Measurements from ENCODE around the gene CCDC33.

The CCDC33 gene

DNA sequence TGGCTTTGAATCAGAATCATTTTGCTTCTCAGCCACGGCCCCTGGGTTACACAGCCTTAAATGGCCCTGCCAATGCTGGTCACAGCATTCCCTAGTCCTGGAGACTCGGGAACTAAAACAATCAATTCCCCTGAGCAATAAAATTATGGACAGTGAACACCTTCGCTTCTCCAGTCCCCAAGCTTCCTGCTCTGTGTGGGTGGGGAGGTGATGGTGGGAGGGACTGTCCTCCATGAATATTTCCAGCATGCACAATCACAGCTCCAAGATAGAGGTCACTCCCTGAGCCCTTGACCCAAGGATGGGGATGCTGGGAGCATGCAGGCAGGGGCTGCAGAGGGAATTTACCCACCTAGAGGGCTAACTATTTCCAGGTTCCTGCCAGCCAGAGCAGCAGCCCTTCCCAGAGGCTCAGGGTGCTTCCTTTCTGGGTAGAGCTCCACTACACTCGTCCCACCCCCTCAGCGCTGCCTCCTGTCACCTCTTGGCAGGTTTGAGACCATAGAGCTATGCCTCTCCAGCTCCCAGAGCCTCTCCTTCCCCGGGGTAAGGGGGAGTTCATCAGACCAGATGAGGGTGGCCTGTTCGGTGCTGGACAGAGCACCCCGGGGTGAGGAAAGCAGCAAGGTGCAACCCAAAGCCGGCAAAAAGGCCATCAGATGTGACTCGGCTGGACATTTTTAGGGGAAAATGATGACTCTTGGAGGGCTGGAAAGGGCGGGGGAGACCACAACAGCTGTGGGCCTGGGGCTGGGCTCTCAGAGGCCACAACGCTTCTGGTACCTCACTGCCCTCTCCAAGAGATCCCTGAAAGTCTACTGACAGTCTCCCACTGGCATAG, 14.5 kb upstream of the CCDC33 start:
- Histone ChIP-seq H2AK5ac (ENCODE audit: low read length, severe bottlenecking) (no peak overlapping the region), H3K4me1 (ENCODE audit: control insufficient read depth, insufficient read depth, low read depth, low read length) (peaks cover 26% of the 10 kb centered on the region), H3K23ac (ENCODE audit: low read length in 2 of 2) (peak overlapping the region in 1 of 2 experiments; percentile 25), H3K14ac (ENCODE audit: low read length in 2 of 2) (no peak overlapping the region), H3K9ac (ENCODE audit: low read length) (no peak overlapping the region), H2BK15ac (ENCODE audit: low read depth, poor library complexity, severe bottlenecking) (no peak overlapping the region), H2BK120ac (ENCODE audit: low read depth, low read length) (no peak overlapping the region), H3K27ac (ENCODE audit: low read length, poor library complexity, severe bottlenecking) (no peak overlapping the region), H3K27me3 (ENCODE audit: control insufficient read depth in 1 of 2, insufficient read depth in 1 of 2, low read length in 2 of 2) (peaks cover 40 to 71% of the 10 kb centered on the region in 2 experiments), H3K4ac (ENCODE audit: low read depth in 1 of 2, low read length in 2 of 2) (no peak overlapping the region), H3K9me3 (ENCODE audit: control insufficient read depth, low read length) (no peaks in the 10 kb centered on the region), H3K4me3 (ENCODE audit: insufficient read depth in 1 of 2, low read depth in 1 of 2, low read length in 2 of 2) (no peak overlapping the region), H3K4me2 (ENCODE audit: low read length, poor library complexity, severe bottlenecking) (no peak overlapping the region), H2AFZ (ENCODE audit: low read depth, low read length) (no peak overlapping the region), H3K79me1 (replicated peaks; ENCODE audit: low read length, poor library complexity, severe bottlenecking) (no peaks in the 10 kb centered on the region), H4K8ac (ENCODE audit: low read length) (no peak overlapping the region), H3K18ac (ENCODE audit: low read depth in 1 of 2, low read length in 2 of 2) (no peak overlapping the region), H2BK5ac (ENCODE audit: low read depth, low read length, poor library complexity, severe bottlenecking) (no peak overlapping the region), H3K36me3 (ENCODE audit: control insufficient read depth in 1 of 2, insufficient read depth in 2 of 2, low read depth in 1 of 2, low read length in 2 of 2) (no peaks in the 10 kb centered on the region), H4K91ac (ENCODE audit: low read length) (no peak overlapping the region), H2BK12ac (ENCODE audit: low read length in 2 of 2) (no peak overlapping the region)
- no peak for DNase-seq
- 43% methylated on average over 10 of the region's 12 CpGs for WGBS

GRCh38 chr15:74222240-74223119, 13.6 kb upstream of the CCDC33 start:
- no peaks in the 10 kb centered on the region for H3K9me3 ChIP-seq (ENCODE audit: control insufficient read depth, low read length)
- DNase-seq, result no peak
- H2BK15ac ChIP-seq (ENCODE audit: low read depth, poor library complexity, severe bottlenecking), result no peak overlapping the region
- H2BK5ac ChIP-seq (ENCODE audit: low read depth, low read length, poor library complexity, severe bottlenecking), result no peak overlapping the region
- no peak overlapping the region for H3K4me2 ChIP-seq (ENCODE audit: low read length, poor library complexity, severe bottlenecking)
- H3K18ac ChIP-seq (ENCODE audit: low read depth in 1 of 2, low read length in 2 of 2), result no peak overlapping the region
- H4K91ac ChIP-seq (ENCODE audit: low read length), result no peak overlapping the region
- no peak overlapping the region for H3K4me3 ChIP-seq (ENCODE audit: insufficient read depth in 1 of 2, low read depth in 1 of 2, low read length in 2 of 2)
- H3K36me3 ChIP-seq (ENCODE audit: control insufficient read depth in 1 of 2, insufficient read depth in 2 of 2, low read depth in 1 of 2, low read length in 2 of 2), result no peaks in the 10 kb centered on the region
- peak overlapping the region in 1 of 2 experiments; percentile 47 for H2BK12ac ChIP-seq (ENCODE audit: low read length in 2 of 2)
- H3K4me1 ChIP-seq (ENCODE audit: control insufficient read depth, insufficient read depth, low read depth, low read length), result peaks cover 29% of the 10 kb centered on the region
- H3K14ac ChIP-seq (ENCODE audit: low read length in 2 of 2), result no peak overlapping the region
- H2AFZ ChIP-seq (ENCODE audit: low read depth, low read length), result no peak overlapping the region
- no peak overlapping the region for H3K4ac ChIP-seq (ENCODE audit: low read depth in 1 of 2, low read length in 2 of 2)
- peak overlapping the region; percentile 20 for H2AK5ac ChIP-seq (ENCODE audit: low read length, severe bottlenecking)
- H3K27ac ChIP-seq (ENCODE audit: low read length, poor library complexity, severe bottlenecking), result no peak overlapping the region
- no peaks in the 10 kb centered on the region for H3K79me1 ChIP-seq (replicated peaks; ENCODE audit: low read length, poor library complexity, severe bottlenecking)
- H3K23ac ChIP-seq (ENCODE audit: low read length in 2 of 2), result no peak overlapping the region
- no peak overlapping the region for H4K8ac ChIP-seq (ENCODE audit: low read length)
- WGBS, result 42% methylated on average over 14 of the region's 25 CpGs
- H3K9ac ChIP-seq (ENCODE audit: low read length), result no peak overlapping the region
- peaks cover 44 to 73% of the 10 kb centered on the region in 2 experiments for H3K27me3 ChIP-seq (ENCODE audit: control insufficient read depth in 1 of 2, insufficient read depth in 1 of 2, low read length in 2 of 2)
- no peak overlapping the region for H2BK120ac ChIP-seq (ENCODE audit: low read depth, low read length)

DNA sequence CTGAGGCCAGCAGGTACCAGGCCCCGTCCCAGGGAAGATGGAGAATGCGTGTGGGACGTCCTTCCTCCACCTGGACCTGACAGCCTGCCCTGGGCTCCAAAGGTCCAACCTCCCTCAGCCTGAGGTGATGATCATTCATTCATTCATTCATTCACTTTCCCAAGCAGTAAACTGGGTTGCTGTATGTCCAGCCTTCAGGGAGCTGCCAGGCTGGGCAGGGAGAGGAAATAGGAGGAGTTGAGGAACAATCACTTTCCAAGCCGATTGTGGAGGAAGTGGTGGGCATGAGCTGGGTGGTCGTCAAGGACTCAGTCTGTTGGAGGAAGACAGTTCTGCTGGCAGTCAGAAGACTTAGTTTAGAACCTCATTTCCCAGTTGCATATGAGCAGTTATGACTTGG, 10.2 kb upstream of the CCDC33 start:
- DNase-seq, result no peak
- H4K91ac ChIP-seq (ENCODE audit: low read length), result no peak overlapping the region

More for the DNA sequence above, 10.2 kb upstream of the CCDC33 start:
- WGBS, result 90% methylated on average over 5 of the region's 5 CpGs
- Histone ChIP-seq H3K36me3 (ENCODE audit: control insufficient read depth in 1 of 2, insufficient read depth in 2 of 2, low read depth in 1 of 2, low read length in 2 of 2) (no peaks in the 10 kb centered on the region), H3K4me2 (ENCODE audit: low read length, poor library complexity, severe bottlenecking) (no peak overlapping the region), H2AK5ac (ENCODE audit: low read length, severe bottlenecking) (no peak overlapping the region), H3K9ac (ENCODE audit: low read length) (no peak overlapping the region), H3K27ac (ENCODE audit: low read length, poor library complexity, severe bottlenecking) (no peak overlapping the region), H2BK15ac (ENCODE audit: low read depth, poor library complexity, severe bottlenecking) (no peak overlapping the region), H3K79me1 (replicated peaks; ENCODE audit: low read length, poor library complexity, severe bottlenecking) (no peaks in the 10 kb centered on the region), H3K23ac (ENCODE audit: low read length in 2 of 2) (no peak overlapping the region), H2BK120ac (ENCODE audit: low read depth, low read length) (no peak overlapping the region), H2AFZ (ENCODE audit: low read depth, low read length) (no peak overlapping the region), H3K4ac (ENCODE audit: low read depth in 1 of 2, low read length in 2 of 2) (no peak overlapping the region), H4K8ac (ENCODE audit: low read length) (no peak overlapping the region), H2BK12ac (ENCODE audit: low read length in 2 of 2) (no peak overlapping the region), H3K4me1 (ENCODE audit: control insufficient read depth, insufficient read depth, low read depth, low read length) (peaks cover 32% of the 10 kb centered on the region), H3K4me3 (ENCODE audit: insufficient read depth in 1 of 2, low read depth in 1 of 2, low read length in 2 of 2) (no peak overlapping the region), H3K27me3 (ENCODE audit: control insufficient read depth in 1 of 2, insufficient read depth in 1 of 2, low read length in 2 of 2) (peaks cover 32 to 66% of the 10 kb centered on the region in 2 experiments), H3K14ac (ENCODE audit: low read length in 2 of 2) (no peak overlapping the region), H3K9me3 (ENCODE audit: control insufficient read depth, low read length) (no peaks in the 10 kb centered on the region), H3K18ac (ENCODE audit: low read depth in 1 of 2, low read length in 2 of 2) (no peak overlapping the region), H2BK5ac (ENCODE audit: low read depth, low read length, poor library complexity, severe bottlenecking) (no peak overlapping the region)
